Measurements from ENCODE around the gene CYP3A5. TPM values are rescaled to one million over a fixed set of nuclear protein-coding genes. Genes with fewer than 3 reads are reported as not detected.
"Not testable (repeated sequence)": the region's sequence is repeated elsewhere in the genome, so short reads cannot be mapped to it uniquely, and the experiment has no call there.

CYP3A5 gene
- under 1 TPM; 0.16 to 0.44 TPM for total RNA-seq
- long read RNA-seq, partial matches to known transcripts: 0 of 1 reads
- long read RNA-seq, other reads (novel, unspliced or antisense): 1 of 1 reads

DNA sequence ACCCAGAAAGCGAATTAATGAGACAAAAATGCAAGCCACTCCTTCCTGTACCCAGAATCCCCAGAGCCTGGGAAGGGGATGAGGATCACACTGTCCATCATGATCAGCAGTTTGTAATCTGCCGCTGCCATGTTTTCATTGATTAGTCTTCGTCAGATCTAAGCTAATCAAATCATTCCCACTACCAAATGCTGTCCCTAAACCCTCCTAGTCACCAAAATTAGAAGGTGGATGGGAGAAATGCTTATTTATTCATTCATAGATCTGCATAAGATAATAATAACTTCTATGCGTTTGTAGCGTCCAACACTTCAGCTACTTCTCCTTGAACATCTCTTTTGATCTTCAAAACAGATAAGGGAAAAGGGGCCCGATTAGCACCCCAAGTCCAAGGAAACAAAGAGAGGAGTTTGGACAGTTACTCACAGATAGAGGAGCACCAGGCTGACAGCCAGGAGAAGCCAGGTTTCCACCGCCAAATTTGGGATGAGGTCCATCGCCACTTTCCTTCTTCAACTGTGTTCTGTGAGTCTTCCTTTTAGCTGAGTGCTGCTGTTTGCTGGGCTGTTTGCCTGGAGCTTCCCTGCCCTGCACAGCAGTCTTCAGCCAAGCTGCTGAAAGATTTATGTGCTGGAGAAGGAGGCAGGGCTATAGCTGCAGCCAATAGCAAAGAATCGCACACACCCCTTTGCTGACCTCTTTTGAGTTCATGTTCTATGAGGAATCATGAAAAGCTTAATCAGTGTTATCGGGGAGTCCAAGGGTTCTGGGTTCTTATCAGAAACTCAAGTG lies at the start of gene CYP3A5:
TSS of gene CYP3A5 (minus strand) at position 597 of the 792 bp plus-strand sequence. CDS start at position 497, 100 bp downstream.
- intact Hi-C loops (cut with DNase I): no loop called here
- ATAC-seq: peak in 1 of 2 donors; percentile 81
- no peak for DNase-seq

DNA sequence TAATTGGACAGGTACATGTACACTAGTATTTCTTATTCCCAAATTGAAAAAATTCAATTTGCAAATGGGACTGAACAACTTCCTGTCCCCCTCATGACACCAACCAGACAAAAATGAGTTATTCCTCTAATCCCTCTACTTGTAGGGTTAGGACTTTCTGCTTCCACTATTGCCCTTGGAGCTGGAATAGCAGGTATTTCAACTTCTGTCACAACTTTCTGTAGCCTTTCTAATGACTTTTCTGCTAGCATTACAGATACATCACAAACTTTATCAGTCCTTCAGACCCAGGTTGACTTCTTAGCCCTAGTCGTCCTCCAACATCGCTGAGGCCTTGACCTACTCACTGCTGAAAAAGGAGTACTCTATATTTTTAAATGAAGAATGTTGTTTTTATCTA lies 48.8 kb upstream of the CYP3A5 start:
- intact Hi-C loops (cut with DNase I): no loop called here
- ATAC-seq (no peak), DNase-seq (no peak)

GRCh38 chr7:99723201-99723600 lies 43.4 kb upstream of the CYP3A5 start:
- DNase-seq; intact Hi-C loops (cut with DNase I): not testable (repeated sequence)

DNA sequence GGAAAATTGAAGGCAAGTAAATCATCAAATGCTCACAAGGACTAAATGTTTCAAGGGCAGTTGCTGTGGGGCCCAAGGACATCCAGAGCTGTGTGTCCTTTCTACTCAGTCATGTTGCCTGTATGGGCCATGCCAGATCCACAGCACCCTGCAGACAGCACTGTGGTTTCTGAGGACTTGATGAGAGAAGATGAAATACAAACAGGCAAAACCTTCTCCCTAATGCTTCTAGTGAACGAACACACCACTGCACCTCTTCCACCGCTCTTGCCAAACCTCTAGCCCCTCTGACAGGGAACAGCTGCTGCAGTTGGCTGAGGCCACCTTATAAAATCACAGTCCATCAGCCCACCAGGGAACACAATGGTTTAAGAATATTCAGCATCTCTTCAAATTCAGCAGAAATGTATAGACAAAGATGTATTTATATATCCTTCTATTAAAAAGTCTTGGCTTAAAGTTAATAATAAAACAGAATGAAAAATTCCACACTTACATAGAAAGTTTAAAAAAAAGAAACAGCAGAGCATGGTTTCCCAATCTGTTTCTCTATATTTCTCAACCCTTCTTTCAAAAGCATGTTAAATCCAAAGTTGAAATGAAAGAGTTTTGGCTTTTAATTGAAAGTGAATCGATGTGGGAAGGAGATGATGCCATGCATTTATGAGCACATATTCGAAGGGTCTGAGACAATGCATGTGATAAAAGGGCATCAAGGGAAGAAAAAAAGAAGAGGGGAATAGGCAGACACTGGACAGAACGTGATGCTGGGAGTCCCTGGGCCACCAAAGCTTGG lies 41.2 kb upstream of the CYP3A5 start:
- ATAC-seq (peak in 1 of 2 donors; percentile 23), DNase-seq (no peak)
- intact Hi-C loops (cut with DNase I): no loop called here

More at GRCh38 chr7:99723201-99723600, 43.4 kb upstream of the CYP3A5 start:
- ATAC-seq: not testable (repeated sequence)

DNA sequence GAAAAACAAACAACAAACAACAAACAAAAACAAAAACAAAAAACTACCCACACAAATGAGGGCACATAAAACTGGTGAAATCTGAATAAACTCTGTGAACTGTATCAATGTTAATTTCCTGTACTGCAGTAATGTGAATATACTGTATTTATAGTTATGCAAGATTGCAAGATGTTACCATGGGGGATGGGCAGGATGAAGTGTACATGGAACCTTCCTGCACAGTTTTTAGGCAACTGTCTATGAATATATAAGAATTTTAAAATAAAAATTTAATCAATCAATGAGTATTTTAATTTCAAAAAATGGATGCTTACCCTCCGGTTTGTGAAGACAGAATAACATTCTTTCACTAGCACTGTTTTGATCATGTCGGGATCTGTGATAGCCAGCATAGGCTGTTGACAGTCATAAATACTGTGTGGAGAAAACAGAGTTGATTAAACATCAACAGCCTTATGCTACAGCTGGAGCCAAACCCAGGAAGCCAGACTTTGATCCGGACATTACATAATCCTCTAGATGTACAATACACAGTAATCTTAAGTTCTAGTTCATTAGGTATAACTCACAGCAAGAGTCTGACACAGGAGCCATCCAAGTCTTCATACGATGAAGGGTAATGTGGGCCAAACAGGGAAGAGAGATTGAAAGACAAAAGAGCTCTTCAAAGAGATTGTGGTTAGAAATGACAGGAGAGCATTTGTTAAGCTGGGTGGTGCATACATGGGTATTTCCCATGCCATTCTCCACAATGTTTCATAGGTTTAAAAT lies 40.4 kb upstream of the CYP3A5 start:
- ATAC-seq (no peak), DNase-seq (no peak)
- intact Hi-C loops (cut with DNase I): no loop called here

GRCh38 chr7:99713995-99714570 lies 34.3 kb upstream of the CYP3A5 start:
- intact Hi-C loops (cut with DNase I): no loop called here
- ATAC-seq (no peak), DNase-seq (no peak)

DNA sequence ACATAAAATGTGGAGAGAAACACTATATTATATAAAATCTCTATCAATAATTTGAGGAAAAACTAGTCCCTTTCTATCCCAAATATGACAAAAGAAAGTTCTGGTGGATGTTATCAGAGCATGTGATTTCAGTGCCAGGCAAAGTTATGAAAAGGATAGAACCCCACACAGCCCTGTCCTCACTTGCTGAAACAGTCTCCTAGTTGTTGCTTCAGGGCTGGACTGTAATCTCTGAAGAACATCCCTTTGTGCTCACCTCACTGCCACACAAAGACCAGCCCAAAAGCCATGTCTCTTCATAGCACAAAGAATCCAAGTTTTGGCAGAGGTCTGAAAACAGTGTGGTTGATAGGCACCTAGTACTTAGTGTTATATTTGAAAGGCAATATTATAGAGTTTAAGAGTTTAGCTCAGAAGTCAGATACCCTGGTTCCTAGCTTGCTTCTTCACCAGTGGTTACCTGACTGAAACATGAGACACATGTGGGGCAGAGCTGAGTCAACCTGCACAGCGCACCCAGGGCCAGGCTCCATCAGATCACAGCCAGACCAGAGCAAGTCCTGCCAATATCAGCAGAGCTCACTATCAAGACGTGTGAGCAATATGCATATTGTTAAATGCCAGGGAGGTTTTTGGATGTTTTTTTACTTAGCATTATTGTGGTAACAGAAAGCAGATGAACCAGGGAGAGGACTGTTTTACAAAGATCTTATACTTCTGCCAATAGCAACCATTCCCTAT lies 30.2 kb upstream of the CYP3A5 start:
- intact Hi-C loops (cut with DNase I): no loop called here
- no peak for DNase-seq
- no peak for ATAC-seq

- ATAC-seq (no peak), DNase-seq (no peak)
- intact Hi-C loops (cut with DNase I): no loop called here
Observed at GRCh38 chr7:99709260-99709659, 29.5 kb upstream of the CYP3A5 start.

GRCh38 chr7:99707096-99707495 lies 27.3 kb upstream of the CYP3A5 start:
- ATAC-seq (no peak), DNase-seq (no peak)
- intact Hi-C loops (cut with DNase I): no loop called here

- ATAC-seq (no peak), DNase-seq (no peak)
- intact Hi-C loops (cut with DNase I): no loop called here
Observed at GRCh38 chr7:99699946-99700345, 20.1 kb upstream of the CYP3A5 start.

- intact Hi-C loops (cut with DNase I); DNase-seq: not testable (repeated sequence)
- ATAC-seq: peak in 1 of 2 donors; percentile 53
Observed at GRCh38 chr7:99698867-99699730, 19.3 kb upstream of the CYP3A5 start.

- ATAC-seq (no peak), DNase-seq (no peak)
- intact Hi-C loops (cut with DNase I): no loop called here
Observed at GRCh38 chr7:99694912-99695304, 15.1 kb upstream of the CYP3A5 start.

DNA sequence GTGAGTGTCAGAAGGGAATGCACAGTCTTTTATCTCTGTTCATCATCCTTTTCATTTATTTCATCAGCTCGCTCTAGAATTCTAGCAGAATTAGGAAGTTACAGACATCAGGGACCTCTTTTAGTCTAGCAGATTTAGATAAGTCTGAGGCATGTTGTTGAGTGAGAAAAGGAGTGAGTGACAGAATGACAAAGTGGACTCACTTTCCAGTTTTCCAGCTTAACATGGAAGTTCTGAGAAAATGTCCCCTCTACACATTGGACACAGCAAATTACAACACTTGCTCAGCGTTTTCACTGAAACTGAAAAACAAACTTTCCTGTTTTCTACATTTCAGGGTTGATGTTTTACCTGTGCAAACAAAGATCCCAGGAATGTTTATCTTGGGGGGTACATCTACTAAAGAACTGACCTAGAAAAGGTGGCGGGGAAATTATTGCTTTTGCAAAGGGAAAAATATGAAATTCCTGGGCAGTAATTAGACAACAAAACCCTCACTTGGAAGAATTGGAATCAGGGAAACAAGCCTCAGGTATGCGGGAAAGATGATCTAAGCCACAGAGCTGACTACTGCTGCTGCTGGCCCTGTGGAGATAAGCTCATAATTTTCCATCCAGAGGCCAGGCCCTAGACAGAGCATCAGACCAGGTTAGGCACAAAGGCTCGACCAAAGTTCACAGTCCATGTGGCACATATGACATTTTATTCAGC lies 14.6 kb upstream of the CYP3A5 start:
- no peak for ATAC-seq
- intact Hi-C loops (cut with DNase I): no loop called here
- DNase-seq: no peak

GRCh38 chr7:99693427-99694200 lies 13.8 kb upstream of the CYP3A5 start:
- DNase-seq: no peak
- intact Hi-C loops (cut with DNase I): no loop called here
- ATAC-seq: no peak

GRCh38 chr7:99693100-99693426 lies 13.3 kb upstream of the CYP3A5 start:
- ATAC-seq: no peak
- intact Hi-C loops (cut with DNase I): no loop called here
- no peak for DNase-seq

GRCh38 chr7:99692563-99692962 lies 12.8 kb upstream of the CYP3A5 start:
- intact Hi-C loops (cut with DNase I): not testable (repeated sequence)

More at GRCh38 chr7:99692563-99692962, 12.8 kb upstream of the CYP3A5 start:
- not testable (repeated sequence) for ATAC-seq, DNase-seq
